ENCODE measurements around the gene YOD1.

GRCh38 chr1:207003210-207003609, 47.8 kb downstream of the YOD1 start:
- TF ChIP-seq EZH2 (IDR thresholded peaks at IDR 0.05; ENCODE audit: low read length, missing control alignments) (no peak), CTCF (conservative IDR thresholded peaks at IDR 0.05 in 1 of 2, IDR thresholded peaks at IDR 0.05 in 1 of 2; ENCODE audit: low read depth in 1 of 2, low read length in 2 of 2) (no peak)

Data from fibroblast of lung (primary cell).